CD4-positive, alpha-beta memory T cell (primary cell): ENCODE measurements around the gene CCDC69. TPM values are rescaled to one million over a fixed set of nuclear protein-coding genes. Genes with fewer than 3 reads are reported as not detected.
A peak's percentile ranks its signal among the peaks of the same experiment; 100 is the strongest.

ENCODE experiments used
- CTCF ChIA-PET: fragments of 350-600 bp; sonication (Branson Sonifier 250); formaldehyde crosslinking; loops from one replicate; lab custom pipeline; 2021; ENCODE audit warnings: inconsistent platforms; ENCODE audit not compliant: partially characterized antibody; lab: Charles Lee
- POLR2A ChIA-PET: fragments of 350-600 bp; sonication (Branson Sonifier 250); formaldehyde crosslinking; loops from one replicate; lab custom pipeline; 2021; ENCODE audit not compliant: partially characterized antibody; lab: Charles Lee
- DNase-seq, 5 donors: peaks; one replicate each; pipeline versions ENCODE4 v3.0.0 to v3.0.0-alpha.2; 2020 to 2022; ENCODE audit warnings: mixed read lengths in 1 of 5
- H3K27ac ChIP-seq: one replicate; pipeline ENCODE4 v1.7.0; 2013; ENCODE audit warnings: low read depth, low read length
- H3K27me3 ChIP-seq: 2 replicates; pipeline ENCODE4 v1.7.0; 2013; ENCODE audit warnings: mild to moderate bottlenecking, low read length, moderate library complexity; ENCODE audit not compliant: insufficient read depth
- H3K36me3 ChIP-seq: 2 replicates; pipeline ENCODE4 v1.7.0; 2013; ENCODE audit warnings: mild to moderate bottlenecking, low read length, moderate library complexity; ENCODE audit not compliant: insufficient read depth
- H3K4me1 ChIP-seq: 2 replicates; pipeline ENCODE4 v1.7.0; 2013; ENCODE audit warnings: mild to moderate bottlenecking, low read length, moderate library complexity; ENCODE audit not compliant: insufficient read depth
- H3K4me3 ChIP-seq, 2 donors: one replicate each; pipeline ENCODE4 v1.7.0; 2013; ENCODE audit warnings: low read length in 2 of 2, mild to moderate bottlenecking in 1 of 2
- H3K9me3 ChIP-seq, 2 donors: one replicate each; pipeline ENCODE4 v1.7.0; 2013; ENCODE audit warnings: low read length in 2 of 2, control low read depth in 1 of 2; ENCODE audit not compliant: control insufficient read depth in 1 of 2
- H3K27ac Mint-ChIP-seq, 7 donors: one replicate each; pipeline ENCODE4 v1.8.0; 2020 to 2021; ENCODE audit warnings: mixed read lengths in 7 of 7, mild to moderate bottlenecking in 6 of 7, inconsistent platforms in 3 of 7, moderate library complexity in 3 of 7
- H3K27me3 Mint-ChIP-seq, 2 donors: one replicate each; pipeline ENCODE4 v1.8.0; 2020 to 2021; ENCODE audit warnings: mixed read lengths in 2 of 2
- H3K36me3 Mint-ChIP-seq, 2 donors: one replicate each; pipeline ENCODE4 v1.8.0; 2020 to 2021; ENCODE audit warnings: mixed read lengths in 2 of 2, inconsistent platforms in 1 of 2, mild to moderate bottlenecking in 1 of 2
- H3K4me1 Mint-ChIP-seq, 4 donors: one replicate each; pipeline ENCODE4 v1.8.0; 2020 to 2021; ENCODE audit warnings: mixed read lengths in 4 of 4, mild to moderate bottlenecking in 1 of 4
- H3K4me3 Mint-ChIP-seq, 8 donors: one replicate each; pipeline ENCODE4 v1.8.0; 2020 to 2021; ENCODE audit warnings: mixed read lengths in 8 of 8, mild to moderate bottlenecking in 7 of 8, moderate library complexity in 6 of 8, inconsistent platforms in 3 of 8
- H3K9me3 Mint-ChIP-seq, 8 donors: one replicate each; pipeline ENCODE4 v1.8.0; 2020 to 2021; ENCODE audit warnings: mixed read lengths in 8 of 8, mild to moderate bottlenecking in 5 of 8, inconsistent platforms in 3 of 8, moderate library complexity in 1 of 8
- intact Hi-C: fragments of 100-400 bp; cut with micrococcal nuclease; formaldehyde crosslinking; loops from one replicate; pipeline ENCODE4 v1.15.1; 2023
- polyA plus RNA-seq, 2 donors: library from polyadenylated mRNA; unstranded; fragments of 300-500 nt; fragmentation: Illumina TruSeq; gene quantifications; one replicate each; pipeline ENCODE4 v1.2.3, GENCODE V29; 2021
- total RNA-seq, 2 experiments: library from RNA; stranded (reverse); gene quantifications; one replicate each; pipeline ENCODE4 v1.2.3, GENCODE V29; 2021

Gene CCDC69
- total and polyA plus RNA-seq, 4 experiments from 2014 or later = 38.9 to 93.9 (median 88.2) TPM

DNA sequence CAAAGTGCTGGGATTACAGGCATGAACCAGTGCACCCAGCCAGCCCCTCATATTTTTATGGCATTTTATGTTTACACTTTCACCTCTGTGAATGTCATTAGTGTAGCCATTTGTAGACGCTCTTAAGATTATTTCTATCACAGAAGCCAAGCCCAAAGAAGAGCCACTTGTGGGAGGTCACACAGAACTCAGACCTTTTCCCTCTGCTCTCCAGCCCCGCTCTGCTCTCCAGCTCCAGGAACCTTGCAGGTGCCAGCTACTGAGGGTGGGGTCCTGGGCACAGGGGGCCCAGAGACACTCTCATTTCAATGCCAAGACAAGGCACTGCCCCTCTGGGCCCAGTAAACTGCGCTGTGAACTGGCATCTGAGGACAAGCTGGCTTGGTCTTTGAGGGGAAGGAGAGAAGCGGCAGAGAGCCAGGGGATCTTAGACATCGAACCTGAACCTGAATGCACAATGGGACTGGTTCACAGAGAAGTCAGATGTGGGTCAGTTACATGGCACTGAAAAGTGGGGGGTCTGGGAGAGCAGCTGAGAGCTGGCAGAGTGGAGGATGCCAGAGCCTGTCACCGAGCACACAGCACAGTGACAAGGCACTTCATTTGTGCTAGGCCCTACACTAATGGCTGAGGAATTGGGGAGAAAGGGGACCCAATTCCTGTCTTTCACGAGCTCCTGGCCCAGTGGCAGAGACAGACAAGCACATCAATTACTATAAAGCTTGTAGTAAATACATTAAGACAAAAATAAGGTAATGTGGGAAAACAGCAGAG is 83.0 kb downstream of the CCDC69 start:
- Histone ChIP-seq H3K36me3 (peaks cover 61% of the 10 kb centered on the region), H3K27me3 (no peaks in the 10 kb centered on the region), H3K9me3 (no peaks in the 10 kb centered on the region), H3K27ac (peak overlapping the region; percentile 68), H3K4me1 (peaks cover 84% of the 10 kb centered on the region), H3K4me3 (peak overlapping the region in 1 of 2 donors; percentile 23)
- Mint-ChIP-seq H3K36me3 (peaks cover 68 to 87% of the 10 kb centered on the region in 2 donors), H3K4me1 (peaks cover 69 to 96% (median 92%) of the 10 kb centered on the region in 4 donors), H3K27ac (peak overlapping the region; percentile 90 to 97 (median 94)), H3K9me3 (no peaks in the 10 kb centered on the region), H3K27me3 (no peaks in the 10 kb centered on the region), H3K4me3 (peak overlapping the region; percentile 71 to 91 (median 84))
- intact Hi-C loops = loop anchor here (1.0 kb wide), 3 partner anchors 9 to 14 kb away; no protein-coding TSS in a partner anchor
- ChIA-PET POLR2A (interaction anchor here (1.0 to 8.6 kb wide), 9 partner anchors 12 to 112 kb away, joined by 3 to 204 read pairs (median 6); partner anchors contain the start of genes ANXA6, CCDC69 and GM2A), CTCF (interaction anchor here (0.8 to 50.2 kb wide), 5 partner anchors 8 to 97 kb away, joined by 3 to 2066 read pairs (median 12); partner anchors contain the start of gene ANXA6)
- DNase-seq = no peak

DNA sequence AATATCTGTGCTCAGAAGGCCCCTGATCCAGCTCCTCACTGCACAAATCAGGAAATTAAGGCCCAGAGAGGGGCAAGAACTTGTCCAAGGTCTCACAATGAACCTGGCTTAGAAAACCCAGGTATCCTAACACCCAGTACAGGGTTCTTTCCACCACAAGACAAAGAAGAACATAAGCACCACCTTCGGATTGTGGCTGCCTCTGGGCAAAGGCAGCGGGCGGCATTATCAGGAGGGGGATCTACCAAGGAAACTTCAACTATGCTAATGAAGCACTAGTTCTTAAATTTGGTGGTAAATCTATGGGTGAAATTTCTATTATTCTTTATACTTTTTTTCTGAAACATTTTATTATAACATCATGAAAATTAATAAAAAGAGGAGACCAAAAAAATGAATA is 84.2 kb downstream of the CCDC69 start:
- H3K27me3 Mint-ChIP-seq = no peaks in the 10 kb centered on the region
- H3K36me3 ChIP-seq = peaks cover 65% of the 10 kb centered on the region
- no peak overlapping the region for H3K4me3 ChIP-seq
- intact Hi-C loops = no loop called here
- H3K4me1 Mint-ChIP-seq = peaks cover 61 to 92% (median 86%) of the 10 kb centered on the region in 4 donors
- H3K36me3 Mint-ChIP-seq = peaks cover 69 to 89% of the 10 kb centered on the region in 2 donors
- POLR2A ChIA-PET = interaction anchor here (1.8 to 8.6 kb wide), 3 partner anchors 13 to 84 kb away, joined by 5 to 204 read pairs (median 12); partner anchors contain the start of genes ANXA6 and CCDC69
- peak overlapping the region in 6 of 8 donors; percentile 32 to 83 (median 56) for H3K4me3 Mint-ChIP-seq
- DNase-seq = peak in 3 of 5 donors; percentile 37 to 69 (median 50)
- H3K9me3 ChIP-seq = no peaks in the 10 kb centered on the region
- CTCF ChIA-PET = interaction anchor here (1.0 to 50.2 kb wide), 3 partner anchors 6 to 87 kb away, joined by 3 to 2066 read pairs (median 2066); partner anchors contain the start of gene ANXA6
- H3K4me1 ChIP-seq = peaks cover 76% of the 10 kb centered on the region
- H3K9me3 Mint-ChIP-seq = no peaks in the 10 kb centered on the region
- H3K27me3 ChIP-seq = no peaks in the 10 kb centered on the region
- peak overlapping the region; percentile 70 for H3K27ac ChIP-seq
- peak overlapping the region; percentile 42 to 94 (median 89) for H3K27ac Mint-ChIP-seq

DNA sequence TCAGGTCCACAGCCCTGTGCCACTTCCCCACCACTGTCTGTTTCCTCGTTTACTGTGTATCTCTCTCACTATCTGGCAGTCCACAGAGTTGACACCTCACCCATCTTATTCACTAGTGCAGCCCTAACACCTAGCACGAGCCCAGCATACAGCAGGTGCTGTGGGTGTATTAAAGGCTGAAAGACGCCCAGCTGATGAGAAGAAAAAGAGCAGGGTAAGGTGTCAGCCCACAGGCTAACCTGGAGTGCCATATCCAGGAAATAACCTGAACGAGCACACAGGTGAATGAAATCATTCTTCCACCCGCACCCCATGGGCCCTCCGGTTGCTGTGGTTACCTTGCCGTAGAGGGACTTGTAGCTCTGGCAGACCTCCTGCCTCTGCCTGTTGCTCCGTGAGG is 84.9 kb downstream of the CCDC69 start:
- intact Hi-C loops = no loop called here
- peaks cover 70% of the 10 kb centered on the region for H3K4me1 ChIP-seq
- Mint-ChIP-seq H3K27me3 (no peaks in the 10 kb centered on the region), H3K4me1 (peaks cover 55 to 92% (median 85%) of the 10 kb centered on the region in 4 donors), H3K27ac (peak overlapping the region; percentile 42 to 94 (median 89)), H3K9me3 (no peaks in the 10 kb centered on the region), H3K4me3 (peak overlapping the region in 7 of 8 donors; percentile 2 to 83 (median 52)), H3K36me3 (peaks cover 69 to 89% of the 10 kb centered on the region in 2 donors)
- no peak overlapping the region for H3K4me3 ChIP-seq
- peaks cover 67% of the 10 kb centered on the region for H3K36me3 ChIP-seq
- H3K9me3 ChIP-seq = no peaks in the 10 kb centered on the region
- no peaks in the 10 kb centered on the region for H3K27me3 ChIP-seq
- H3K27ac ChIP-seq = peak overlapping the region; percentile 70
- CTCF ChIA-PET = interaction anchor here (1.0 to 50.2 kb wide), 3 partner anchors 6 to 87 kb away, joined by 3 to 2066 read pairs (median 2066); partner anchors contain the start of gene ANXA6
- POLR2A ChIA-PET = interaction anchor here (1.8 to 8.6 kb wide), 3 partner anchors 13 to 85 kb away, joined by 5 to 204 read pairs (median 12); partner anchors contain the start of genes ANXA6 and CCDC69
- DNase-seq = peak in 4 of 5 donors; percentile 42 to 82 (median 52)

DNA sequence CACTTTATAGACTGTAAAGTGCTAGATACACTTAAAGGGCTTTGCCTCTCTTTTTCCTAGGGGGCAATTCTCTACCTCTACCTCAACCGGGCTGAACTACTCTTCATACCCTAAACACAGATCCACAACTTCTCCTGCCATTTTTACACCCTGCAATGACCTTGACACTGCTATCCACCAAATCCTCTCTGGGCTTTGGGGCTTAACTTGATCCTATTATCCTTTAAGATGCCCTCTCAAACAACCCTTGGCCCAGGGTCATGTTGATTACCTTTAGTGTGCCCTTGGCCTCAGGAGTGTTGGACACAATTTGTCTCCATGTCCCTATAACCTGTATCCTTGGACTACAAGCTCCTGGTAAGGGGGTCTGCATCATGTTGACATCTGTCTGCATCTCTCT is 85.8 kb downstream of the CCDC69 start:
- Mint-ChIP-seq H3K36me3 (peaks cover 70 to 90% of the 10 kb centered on the region in 2 donors), H3K27ac (peak overlapping the region; percentile 85 to 94 (median 89)), H3K9me3 (no peaks in the 10 kb centered on the region), H3K4me3 (peak overlapping the region in 1 of 8 donors; percentile 41), H3K27me3 (no peaks in the 10 kb centered on the region), H3K4me1 (peaks cover 54 to 92% (median 84%) of the 10 kb centered on the region in 4 donors)
- CTCF ChIA-PET = interaction anchor here (40.5 to 50.2 kb wide), 2 partner anchors 5 to 15 kb away, joined by 2066 read pairs; partner anchors contain the start of gene ANXA6
- Histone ChIP-seq H3K27ac (peak overlapping the region; percentile 70), H3K27me3 (no peaks in the 10 kb centered on the region), H3K36me3 (peaks cover 69% of the 10 kb centered on the region), H3K4me3 (no peak overlapping the region), H3K9me3 (no peaks in the 10 kb centered on the region), H3K4me1 (peaks cover 69% of the 10 kb centered on the region)
- POLR2A ChIA-PET = interaction anchor here (1.4 to 13.2 kb wide), 3 partner anchors 12 to 15 kb away, joined by 4 to 249 read pairs (median 204); partner anchors contain the start of gene ANXA6
- DNase-seq = no peak
- intact Hi-C loops = no loop called here

DNA sequence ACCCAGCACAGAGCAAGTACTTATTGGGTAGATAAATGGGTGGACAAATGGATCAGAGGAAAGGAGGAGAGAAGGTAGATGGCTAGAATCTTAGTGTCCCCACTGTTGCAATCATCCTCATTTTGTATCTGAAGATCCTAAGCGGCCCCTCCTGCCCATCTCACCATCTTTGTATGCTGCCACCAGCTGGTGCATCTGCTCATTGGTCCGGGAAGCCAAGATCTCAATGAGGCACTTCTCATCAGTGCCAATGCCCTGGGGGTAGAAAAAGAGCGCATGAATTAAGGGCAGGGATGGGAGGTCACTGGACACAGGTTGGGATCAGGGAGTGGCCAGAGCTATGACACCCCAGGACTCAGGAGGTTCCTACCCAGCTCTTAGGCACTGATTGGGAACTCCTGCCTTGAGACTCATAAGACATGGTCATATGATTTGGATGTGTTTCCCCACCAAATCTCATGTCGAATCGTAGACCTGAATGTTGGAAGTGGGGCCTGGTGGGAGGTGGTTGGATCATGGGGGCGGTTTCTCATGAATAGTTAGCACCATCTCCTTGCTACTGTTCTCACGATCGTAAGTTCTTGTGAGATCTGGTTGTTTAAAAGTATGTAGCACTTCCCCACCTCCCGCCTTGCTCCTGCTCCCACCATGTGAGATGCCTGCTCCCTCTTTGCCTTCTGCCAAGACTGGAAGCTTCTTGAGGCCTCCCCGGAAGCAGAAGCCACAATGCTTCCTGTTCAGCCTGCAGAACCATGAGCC is 86.6 kb downstream of the CCDC69 start:
- Histone ChIP-seq H3K27me3 (no peaks in the 10 kb centered on the region), H3K9me3 (no peaks in the 10 kb centered on the region), H3K4me3 (no peak overlapping the region), H3K27ac (peak overlapping the region; percentile 70), H3K36me3 (peaks cover 74% of the 10 kb centered on the region), H3K4me1 (peaks cover 69% of the 10 kb centered on the region)
- Mint-ChIP-seq H3K4me3 (no peak overlapping the region), H3K4me1 (peaks cover 53 to 92% (median 83%) of the 10 kb centered on the region in 4 donors), H3K36me3 (peaks cover 79 to 91% of the 10 kb centered on the region in 2 donors), H3K27me3 (no peaks in the 10 kb centered on the region), H3K9me3 (no peaks in the 10 kb centered on the region), H3K27ac (peak overlapping the region; percentile 82 to 94 (median 91))
- intact Hi-C loops = no loop called here
- ChIA-PET CTCF (interaction anchor here (1.6 to 50.2 kb wide), 3 partner anchors 4 to 85 kb away, joined by 5 to 2066 read pairs (median 2066); partner anchors contain the start of gene ANXA6), POLR2A (interaction anchor here (0.8 to 13.2 kb wide), 4 partner anchors 11 to 115 kb away, joined by 3 to 249 read pairs (median 4); partner anchors contain the start of gene ANXA6)
- DNase-seq = no peak

DNA sequence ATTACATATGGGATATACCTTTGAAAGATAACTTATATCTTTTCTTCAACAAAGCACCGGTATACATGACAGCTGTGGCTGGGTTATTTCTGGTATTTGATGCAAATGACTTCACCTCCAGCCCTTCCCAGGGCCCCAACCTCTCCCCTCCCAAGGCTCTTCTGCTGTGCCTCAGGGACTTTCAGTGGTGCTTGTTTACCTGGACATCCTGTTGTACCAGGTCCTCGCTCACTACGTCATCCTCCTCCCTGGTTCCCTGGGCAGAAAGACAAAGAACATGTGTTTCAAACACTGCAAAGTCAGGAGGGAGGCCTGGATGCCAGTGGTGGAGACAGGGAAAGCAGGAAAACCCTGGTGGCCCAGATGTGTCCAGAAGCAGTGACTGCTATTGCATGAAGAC is 89.7 kb downstream of the CCDC69 start:
- Mint-ChIP-seq H3K4me3 (no peak overlapping the region), H3K27me3 (no peaks in the 10 kb centered on the region)
- H3K4me1 ChIP-seq = peaks cover 58% of the 10 kb centered on the region

More for the DNA sequence above, 89.7 kb downstream of the CCDC69 start:
- H3K9me3 ChIP-seq = no peaks in the 10 kb centered on the region
- Mint-ChIP-seq H3K9me3 (no peaks in the 10 kb centered on the region), H3K27ac (peak overlapping the region; percentile 6 to 94 (median 75)), H3K36me3 (peaks cover 87 to 99% of the 10 kb centered on the region in 2 donors), H3K4me1 (peaks cover 48 to 82% (median 73%) of the 10 kb centered on the region in 4 donors)
- CTCF ChIA-PET = interaction anchor here (0.8 to 50.2 kb wide), 4 partner anchors 1 to 105 kb away, joined by 3 to 2066 read pairs (median 1034); partner anchors contain the start of gene ANXA6
- no peak overlapping the region for H3K4me3 ChIP-seq
- intact Hi-C loops = no loop called here
- POLR2A ChIA-PET = interaction anchor here (1.5 to 13.2 kb wide), 3 partner anchors 9 to 31 kb away, joined by 6 to 249 read pairs (median 7); partner anchors contain the start of gene ANXA6
- no peak for DNase-seq
- no peaks in the 10 kb centered on the region for H3K27me3 ChIP-seq
- peaks cover 97% of the 10 kb centered on the region for H3K36me3 ChIP-seq
- no peak overlapping the region for H3K27ac ChIP-seq
